ENCODE data around the gene AGO4. TPM values are rescaled to one million over a fixed set of nuclear protein-coding genes. Genes with fewer than 3 reads are reported as not detected.
A peak's percentile ranks its signal among the peaks of the same experiment; 100 is the strongest.

The AGO4 gene
- total and polyA plus RNA-seq, 3 donors from 2014 or later, result 17.4 to 24.0 (median 21.6) TPM

- TF ChIP-seq CTCF (IDR thresholded peaks at IDR 0.05) (no peak), POLR2A (IDR thresholded peaks at IDR 0.05) (no peak)
- Histone ChIP-seq H3K27me3 (no peaks in the 10 kb centered on the region), H3K9me3 (no peaks in the 10 kb centered on the region), H3K36me3 (ENCODE audit: low read depth, missing control alignments) (no peaks in the 10 kb centered on the region), H3K4me3 (no peak overlapping the region), H3K27ac (no peak overlapping the region), H3K4me1 (no peaks in the 10 kb centered on the region)
- 74 to 83% methylated on average over 2 of the region's 2 CpGs for WGBS, 2 donors
- intact Hi-C loops (cut with DNase I; ENCODE audit: low total_unique reads), result no loop called here
- DNase-seq, result no peak
Measured at GRCh38 chr1:35834218-35834617, 26.4 kb downstream of the AGO4 start.

GRCh38 chr1:35835398-35835797 lies 27.6 kb downstream of the AGO4 start:
- Histone ChIP-seq H3K36me3 (ENCODE audit: low read depth, missing control alignments) (no peaks in the 10 kb centered on the region), H3K9me3 (no peaks in the 10 kb centered on the region), H3K4me1 (no peaks in the 10 kb centered on the region), H3K27ac (no peak overlapping the region), H3K4me3 (no peak overlapping the region), H3K27me3 (no peaks in the 10 kb centered on the region)
- WGBS, 2 donors, result 39 to 60% methylated on average over 2 of the region's 2 CpGs
- intact Hi-C loops (cut with DNase I; ENCODE audit: low total_unique reads), result no loop called here
- TF ChIP-seq POLR2A (IDR thresholded peaks at IDR 0.05), result no peak
- TF ChIP-seq CTCF (IDR thresholded peaks at IDR 0.05), result no peak
- DNase-seq, result no peak

GRCh38 chr1:35836734-35837133 lies 28.9 kb downstream of the AGO4 start:
- Histone ChIP-seq H3K27ac (no peak overlapping the region), H3K36me3 (ENCODE audit: low read depth, missing control alignments) (no peaks in the 10 kb centered on the region), H3K27me3 (no peaks in the 10 kb centered on the region), H3K4me1 (no peaks in the 10 kb centered on the region), H3K4me3 (no peak overlapping the region), H3K9me3 (no peaks in the 10 kb centered on the region)
- WGBS, 2 donors, result 92 to 97% methylated on average over 1 of the region's 1 CpG
- no peak for DNase-seq
- TF ChIP-seq POLR2A (IDR thresholded peaks at IDR 0.05), result no peak
- no peak for TF ChIP-seq CTCF (IDR thresholded peaks at IDR 0.05)
- intact Hi-C loops (cut with DNase I; ENCODE audit: low total_unique reads), result no loop called here

- Histone ChIP-seq H3K36me3 (ENCODE audit: low read depth, missing control alignments) (no peaks in the 10 kb centered on the region), H3K27me3 (no peaks in the 10 kb centered on the region), H3K27ac (no peak overlapping the region), H3K4me3 (no peak overlapping the region), H3K4me1 (no peaks in the 10 kb centered on the region), H3K9me3 (no peaks in the 10 kb centered on the region)
- no peak for DNase-seq
- 90 to 93% methylated on average over 8 of the region's 8 CpGs for WGBS, 2 donors
- intact Hi-C loops (cut with DNase I; ENCODE audit: low total_unique reads), result no loop called here
- no peak for TF ChIP-seq POLR2A (IDR thresholded peaks at IDR 0.05)
- no peak for TF ChIP-seq CTCF (IDR thresholded peaks at IDR 0.05)
Measured at GRCh38 chr1:35838693-35839245, 31.0 kb downstream of the AGO4 start.

GRCh38 chr1:35844826-35845225 lies 37.0 kb downstream of the AGO4 start:
- peak overlapping the region; percentile 62 to 63 for H3K27ac ChIP-seq
- no peaks in the 10 kb centered on the region for H3K27me3 ChIP-seq
- no peak overlapping the region for H3K4me3 ChIP-seq
- intact Hi-C loops (cut with DNase I; ENCODE audit: low total_unique reads), result no loop called here
- H3K9me3 ChIP-seq, result no peaks in the 10 kb centered on the region
- WGBS, 2 donors, result 58 to 65% methylated on average over 1 of the region's 1 CpG
- no peaks in the 10 kb centered on the region for H3K36me3 ChIP-seq (ENCODE audit: low read depth, missing control alignments)
- peaks cover 8% of the 10 kb centered on the region for H3K4me1 ChIP-seq
- DNase-seq, result no peak
- no peak for TF ChIP-seq CTCF (IDR thresholded peaks at IDR 0.05)
- TF ChIP-seq POLR2A (IDR thresholded peaks at IDR 0.05), result no peak
